HFFc6 (cell line): ENCODE measurements around the gene PLN. TPM values are rescaled to one million over a fixed set of nuclear protein-coding genes. Genes with fewer than 3 reads are reported as not detected.

Experiments
- DNase-seq: peaks from one replicate; pipeline ENCODE4 v3.0.0-alpha.2; 2018
- H3K27ac Mint-ChIP-seq: 2 replicates; pipeline ENCODE4 v1.8.0; 2020; ENCODE audit warnings: mild to moderate bottlenecking, mixed read lengths
- H3K27me3 Mint-ChIP-seq: 2 replicates; pipeline ENCODE4 v1.8.0; 2021; ENCODE audit warnings: mild to moderate bottlenecking, moderate library complexity, mixed read lengths; ENCODE audit not compliant: insufficient read depth
- H3K36me3 Mint-ChIP-seq: 2 replicates; pipeline ENCODE4 v1.8.0; 2021; ENCODE audit warnings: low read depth, mixed read lengths
- H3K4me1 Mint-ChIP-seq: 2 replicates; pipeline ENCODE4 v1.8.0; 2020; ENCODE audit warnings: low read depth, mixed read lengths
- H3K4me3 Mint-ChIP-seq: 2 replicates; pipeline ENCODE4 v1.8.0; 2020; ENCODE audit warnings: mild to moderate bottlenecking, moderate library complexity, mixed read lengths
- H3K9me3 Mint-ChIP-seq: 2 replicates; pipeline ENCODE4 v1.8.0; 2020; ENCODE audit warnings: mild to moderate bottlenecking, mixed read lengths
- long read RNA-seq: library from polyadenylated mRNA; unstranded; transcript quantifications from one replicate; pipeline ENCODE4 v2.0.0, GENCODE V29; 2019
- total RNA-seq, 6 experiments: library from RNA; stranded (reverse); fragmentation: NEBNext Ultra II Directional; extraction: Animal tissue kit (Norgen Biotek cat#: 25700); gene quantifications; 2 replicates in 1 of 6; 3 replicates in 5 of 6; pipeline ENCODE4 v1.2.3, GENCODE V29; 2021
- TF ChIP-seq, protein P1 (sequence below): fragments of 200-600 bp; sonication (generic); IDR thresholded peaks from 2 replicates; pipeline ENCODE4 v1.5.0; 2021; ENCODE audit warnings: antibody characterized with exemption, mild to moderate bottlenecking

Gene PLN
- not detected for total RNA-seq
- long read RNA-seq = 0 reads

DNA sequence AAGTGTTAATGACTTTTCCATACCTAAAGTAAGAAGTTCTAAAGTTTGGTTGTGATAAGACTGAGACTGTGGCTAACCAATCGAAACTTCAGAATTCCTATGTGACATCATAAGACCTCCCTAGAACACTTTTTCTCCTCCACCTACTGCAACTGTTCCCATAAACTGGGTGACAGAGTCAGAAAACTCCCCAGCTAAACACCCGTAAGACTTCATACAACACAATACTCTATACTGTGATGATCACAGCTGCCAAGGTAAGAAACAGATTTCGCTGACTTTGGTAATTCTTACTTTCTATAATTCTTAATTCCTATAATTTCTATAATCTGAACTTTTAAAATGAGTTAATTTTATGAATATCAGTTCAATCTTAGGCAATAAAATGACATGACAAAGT lies at the start of gene PLN:
PLN (plus strand) TSS at position 161 of the 400 bp plus-strand sequence. CDS start 10,626 bp downstream, outside the sequence.
- Mint-ChIP-seq H3K4me1 (peaks cover 43% of the 10 kb centered on the region), H3K9me3 (no peaks in the 10 kb centered on the region)

DNA sequence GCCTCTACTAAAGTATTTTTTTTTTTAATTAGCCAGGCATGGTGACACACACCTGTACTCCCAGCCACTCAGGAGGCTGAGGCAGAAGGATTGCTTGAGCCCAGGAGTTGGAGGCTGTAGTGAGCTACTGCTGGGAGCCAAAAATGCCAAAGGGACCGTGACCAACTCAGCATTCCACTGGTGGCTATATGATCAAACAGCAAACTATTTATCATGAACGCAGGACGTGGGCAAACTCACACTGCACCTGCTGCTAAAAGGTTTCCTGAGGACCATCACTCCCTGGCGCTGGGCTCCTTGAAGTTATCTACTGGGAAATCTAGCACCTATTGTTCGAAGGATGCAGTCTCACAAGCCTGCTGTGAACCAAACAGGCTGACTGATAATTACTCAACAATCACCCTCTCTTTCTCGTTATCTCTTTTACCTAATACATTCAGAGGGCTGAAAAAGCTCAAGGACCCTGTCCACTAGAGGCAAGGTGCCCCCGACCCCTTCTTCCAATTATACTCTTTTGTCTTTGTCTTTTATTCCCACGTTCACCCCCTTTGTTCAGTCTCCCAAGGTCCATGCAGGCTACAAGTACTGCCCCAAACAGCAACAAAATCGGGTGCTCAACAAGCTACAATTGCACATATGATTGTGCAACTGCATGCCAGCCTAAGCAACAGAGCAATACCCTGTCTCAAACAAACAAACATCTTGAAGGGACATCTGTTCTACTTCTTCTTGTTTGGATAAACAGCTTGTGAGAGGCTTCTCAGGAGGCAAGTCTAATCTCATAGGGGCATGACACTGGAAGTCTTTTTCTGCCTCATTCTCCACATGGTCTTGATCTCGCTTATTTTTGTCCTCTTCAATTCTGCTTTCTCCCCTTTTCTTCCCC lies 47.7 kb upstream of the PLN start:
- H3K9me3 Mint-ChIP-seq = no peaks in the 10 kb centered on the region
- no peak overlapping the region for H3K27ac Mint-ChIP-seq
- H3K4me1 Mint-ChIP-seq = peaks cover 5% of the 10 kb centered on the region
- TF ChIP-seq, protein P1, sequence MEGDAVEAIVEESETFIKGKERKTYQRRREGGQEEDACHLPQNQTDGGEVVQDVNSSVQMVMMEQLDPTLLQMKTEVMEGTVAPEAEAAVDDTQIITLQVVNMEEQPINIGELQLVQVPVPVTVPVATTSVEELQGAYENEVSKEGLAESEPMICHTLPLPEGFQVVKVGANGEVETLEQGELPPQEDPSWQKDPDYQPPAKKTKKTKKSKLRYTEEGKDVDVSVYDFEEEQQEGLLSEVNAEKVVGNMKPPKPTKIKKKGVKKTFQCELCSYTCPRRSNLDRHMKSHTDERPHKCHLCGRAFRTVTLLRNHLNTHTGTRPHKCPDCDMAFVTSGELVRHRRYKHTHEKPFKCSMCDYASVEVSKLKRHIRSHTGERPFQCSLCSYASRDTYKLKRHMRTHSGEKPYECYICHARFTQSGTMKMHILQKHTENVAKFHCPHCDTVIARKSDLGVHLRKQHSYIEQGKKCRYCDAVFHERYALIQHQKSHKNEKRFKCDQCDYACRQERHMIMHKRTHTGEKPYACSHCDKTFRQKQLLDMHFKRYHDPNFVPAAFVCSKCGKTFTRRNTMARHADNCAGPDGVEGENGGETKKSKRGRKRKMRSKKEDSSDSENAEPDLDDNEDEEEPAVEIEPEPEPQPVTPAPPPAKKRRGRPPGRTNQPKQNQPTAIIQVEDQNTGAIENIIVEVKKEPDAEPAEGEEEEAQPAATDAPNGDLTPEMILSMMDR = no peak
- no peak overlapping the region for H3K4me3 Mint-ChIP-seq
- DNase-seq = no peak
- H3K27me3 Mint-ChIP-seq = no peaks in the 10 kb centered on the region
- H3K36me3 Mint-ChIP-seq = peaks cover 22% of the 10 kb centered on the region

More for the DNA sequence above, at the start of gene PLN:
- TF ChIP-seq, protein P1 = no peak
- Mint-ChIP-seq H3K27ac (no peak within 1 kb of the TSS), H3K27me3 (no peaks in the 10 kb centered on the region), H3K4me3 (no peak within 1 kb of the TSS), H3K36me3 (no peaks in the 10 kb centered on the region)
- DNase-seq = no peak

DNA sequence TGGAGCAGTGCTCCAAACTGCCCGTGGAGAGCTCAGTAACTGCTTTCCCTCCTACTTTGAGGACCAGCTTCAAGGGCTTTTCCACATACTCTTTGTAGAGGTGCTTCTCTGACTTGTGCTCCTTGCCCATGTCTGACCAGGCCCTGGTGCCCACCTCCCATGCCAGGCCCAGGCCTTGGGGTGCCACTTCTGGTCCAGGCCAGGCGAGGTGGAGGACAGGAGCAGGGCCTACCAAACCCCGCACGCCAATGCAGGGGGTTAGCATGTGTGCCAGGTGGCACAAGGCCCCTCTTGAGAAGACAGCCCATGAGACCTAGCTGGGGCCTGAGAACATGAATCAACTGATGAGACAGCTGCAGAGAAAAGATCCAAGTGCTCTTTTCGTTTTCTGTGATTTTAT lies 47.0 kb upstream of the PLN start:
- Mint-ChIP-seq H3K4me3 (no peak overlapping the region), H3K9me3 (no peaks in the 10 kb centered on the region), H3K4me1 (no peaks in the 10 kb centered on the region), H3K36me3 (peaks cover 19% of the 10 kb centered on the region), H3K27me3 (no peaks in the 10 kb centered on the region), H3K27ac (no peak overlapping the region)
- TF ChIP-seq, protein P1 = no peak
- no peak for DNase-seq

DNA sequence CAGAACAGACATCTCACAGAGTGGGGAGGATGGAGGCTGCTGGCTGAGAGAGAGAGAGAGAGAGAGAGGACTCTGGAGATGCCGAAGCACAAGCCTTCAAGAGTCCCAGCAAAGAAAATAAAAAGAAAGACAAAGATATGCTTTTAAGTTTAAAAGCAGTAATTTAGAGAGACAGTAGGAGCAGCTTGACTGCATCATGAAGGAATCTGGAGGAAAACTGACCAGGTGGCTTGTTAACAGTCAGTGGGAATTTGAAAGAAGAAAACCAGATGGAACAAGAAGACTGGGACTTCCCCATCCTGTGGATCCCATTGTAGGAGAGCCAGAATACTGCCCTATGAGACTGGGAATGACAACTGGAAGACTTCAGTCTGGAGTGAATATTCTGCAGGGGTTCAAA lies 46.3 kb upstream of the PLN start:
- peaks cover 19% of the 10 kb centered on the region for H3K36me3 Mint-ChIP-seq
- TF ChIP-seq, protein P1 = no peak
- DNase-seq = no peak
- no peak overlapping the region for H3K27ac Mint-ChIP-seq
- H3K4me3 Mint-ChIP-seq = no peak overlapping the region
- H3K9me3 Mint-ChIP-seq = no peaks in the 10 kb centered on the region
- no peaks in the 10 kb centered on the region for H3K27me3 Mint-ChIP-seq
- no peaks in the 10 kb centered on the region for H3K4me1 Mint-ChIP-seq

DNA sequence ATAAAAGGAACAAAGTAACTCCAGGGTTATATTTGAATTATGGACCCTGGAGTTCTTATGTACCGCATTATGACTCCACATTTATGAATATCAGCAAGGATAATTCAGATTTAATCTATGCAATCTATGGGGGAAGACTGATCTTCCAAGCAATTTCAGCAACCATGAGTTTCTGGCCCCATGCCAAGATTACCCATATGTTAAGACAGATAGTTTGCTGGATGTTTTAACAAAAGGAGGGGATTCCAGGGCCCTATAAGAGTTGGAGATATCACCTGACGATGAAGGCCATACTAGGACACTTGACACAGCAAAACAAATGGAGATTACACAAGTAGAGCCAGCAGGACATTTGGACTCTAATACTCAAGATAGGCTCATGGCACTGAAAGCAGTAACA lies 45.9 kb upstream of the PLN start:
- Mint-ChIP-seq H3K36me3 (peaks cover 19% of the 10 kb centered on the region), H3K27me3 (no peaks in the 10 kb centered on the region), H3K27ac (no peak overlapping the region), H3K4me1 (no peaks in the 10 kb centered on the region), H3K4me3 (no peak overlapping the region), H3K9me3 (no peaks in the 10 kb centered on the region)
- TF ChIP-seq, protein P1 = no peak
- DNase-seq = no peak
